Thymus (tissue), 11 donors: ENCODE data around the gene ANGPT4. TPM values are rescaled to one million over a fixed set of nuclear protein-coding genes. Genes with fewer than 3 reads are reported as not detected.

Experiments
- DNase-seq, 9 donors: peaks; one replicate each; pipeline ENCODE4 v3.0.0-alpha.2; 2013; ENCODE audit warnings: low spot score in 9 of 9, low read depth in 6 of 9, missing footprints in 1 of 9
- H3K27ac ChIP-seq, 2 donors: one replicate each; pipeline ENCODE4 v1.5.1; 2013; ENCODE audit warnings: control low read depth in 1 of 2, low read depth in 1 of 2, low read length in 1 of 2, mild to moderate bottlenecking in 1 of 2, moderate library complexity in 1 of 2
- H3K27me3 ChIP-seq, 2 donors: one replicate each; pipeline ENCODE4 v1.5.1; 2013; ENCODE audit warnings: low read length in 1 of 2; ENCODE audit not compliant: control insufficient read depth in 2 of 2, insufficient read depth in 1 of 2
- H3K36me3 ChIP-seq, 2 donors: one replicate each; pipeline ENCODE4 v1.5.1; 2013; ENCODE audit warnings: low read length in 1 of 2, mild to moderate bottlenecking in 1 of 2, moderate library complexity in 1 of 2; ENCODE audit not compliant: control insufficient read depth in 2 of 2, insufficient read depth in 2 of 2
- H3K4me1 ChIP-seq, 2 donors: one replicate each; pipeline ENCODE4 v1.5.1; 2013; ENCODE audit warnings: low read length in 2 of 2; ENCODE audit not compliant: control insufficient read depth in 2 of 2, insufficient read depth in 2 of 2
- H3K4me3 ChIP-seq, 2 donors: one replicate each; pipeline ENCODE4 v1.5.1; 2013; ENCODE audit warnings: low read length in 2 of 2, control low read depth in 1 of 2, mild to moderate bottlenecking in 1 of 2
- H3K9me3 ChIP-seq, 2 donors: one replicate each; pipeline ENCODE4 v1.5.1; 2013; ENCODE audit warnings: low read length in 1 of 2, mild to moderate bottlenecking in 1 of 2; ENCODE audit not compliant: control insufficient read depth in 2 of 2, insufficient read depth in 1 of 2
- WGBS: extraction: QIAGEN DNeasy Blood & Tissue Kit; methylation state at CpG from one replicate; pipeline ENCODE4 v1.1.7; 2013; 5-methylcytosine and 5-hydroxymethylcytosine counted together
- polyA plus RNA-seq: library from polyadenylated mRNA; stranded (reverse); fragments of 200-250 nt; gene quantifications from one replicate; pipeline ENCODE4 v1.2.3, GENCODE V29; 2013
- total RNA-seq: library from RNA; stranded (reverse); fragments of 120-200 nt; gene quantifications from one replicate; pipeline ENCODE4 v1.2.4, GENCODE V29; 2013
- donor health status: healthy.

Gene ANGPT4
- total and polyA plus RNA-seq, 2 donors: under 0.01 to 0.34 TPM

GRCh38 chr20:944774-945410, 28.8 kb upstream of the ANGPT4 start:
- Histone ChIP-seq H3K4me1 (no peaks in the 10 kb centered on the region), H3K27me3 (peaks cover 0 to 7% of the 10 kb centered on the region in 2 donors), H3K36me3 (no peaks in the 10 kb centered on the region), H3K27ac (no peak overlapping the region), H3K4me3 (no peak overlapping the region), H3K9me3 (no peaks in the 10 kb centered on the region)
- 86% methylated on average over 13 of the region's 13 CpGs for WGBS
- DNase-seq: no peak

- no peak overlapping the region for H3K4me3 ChIP-seq
- no peaks in the 10 kb centered on the region for H3K9me3 ChIP-seq
- no peaks in the 10 kb centered on the region for H3K4me1 ChIP-seq
- 88% methylated on average over 9 of the region's 9 CpGs for WGBS
- no peaks in the 10 kb centered on the region for H3K36me3 ChIP-seq
- H3K27me3 ChIP-seq: peaks cover 0 to 7% of the 10 kb centered on the region in 2 donors
- H3K27ac ChIP-seq: no peak overlapping the region
- DNase-seq: no peak
These were observed 28.0 kb upstream of the ANGPT4 start for GRCh38 chr20:944148-944547.

- H3K36me3 ChIP-seq: no peaks in the 10 kb centered on the region
- no peak overlapping the region for H3K4me3 ChIP-seq
- no peaks in the 10 kb centered on the region for H3K4me1 ChIP-seq
- peaks cover 0 to 7% of the 10 kb centered on the region in 2 donors for H3K27me3 ChIP-seq
- WGBS: 86% methylated on average over 7 of the region's 7 CpGs
- no peak for DNase-seq
- no peak overlapping the region for H3K27ac ChIP-seq
- no peaks in the 10 kb centered on the region for H3K9me3 ChIP-seq
These were observed 26.5 kb upstream of the ANGPT4 start for GRCh38 chr20:942611-943010.

- 80% methylated on average over 5 of the region's 5 CpGs for WGBS
- Histone ChIP-seq H3K27me3 (peaks cover 0 to 3% of the 10 kb centered on the region in 2 donors), H3K27ac (no peak overlapping the region), H3K4me1 (no peaks in the 10 kb centered on the region), H3K36me3 (no peaks in the 10 kb centered on the region), H3K9me3 (no peaks in the 10 kb centered on the region), H3K4me3 (no peak overlapping the region)
- no peak for DNase-seq
These were observed 24.8 kb upstream of the ANGPT4 start for GRCh38 chr20:940926-941325.

GRCh38 chr20:939606-940005, 23.5 kb upstream of the ANGPT4 start:
- Histone ChIP-seq H3K36me3 (no peaks in the 10 kb centered on the region), H3K9me3 (no peaks in the 10 kb centered on the region), H3K4me3 (no peak overlapping the region), H3K4me1 (no peaks in the 10 kb centered on the region), H3K27me3 (no peaks in the 10 kb centered on the region), H3K27ac (no peak overlapping the region)
- no peak for DNase-seq
- WGBS: 97% methylated on average over 5 of the region's 5 CpGs

- no peaks in the 10 kb centered on the region for H3K36me3 ChIP-seq
- H3K27me3 ChIP-seq: no peaks in the 10 kb centered on the region
- H3K4me1 ChIP-seq: no peaks in the 10 kb centered on the region
- 83% methylated on average over 9 of the region's 9 CpGs for WGBS
- no peak for DNase-seq
- peaks cover 4% of the 10 kb centered on the region in 2 donors for H3K9me3 ChIP-seq
- no peak overlapping the region for H3K4me3 ChIP-seq
- no peak overlapping the region for H3K27ac ChIP-seq
These were observed 18.2 kb upstream of the ANGPT4 start for GRCh38 chr20:934186-934840.

- no peaks in the 10 kb centered on the region for H3K27me3 ChIP-seq
- H3K27ac ChIP-seq: no peak overlapping the region
- H3K9me3 ChIP-seq: peaks cover 4% of the 10 kb centered on the region in 2 donors
- no peaks in the 10 kb centered on the region for H3K36me3 ChIP-seq
- no peaks in the 10 kb centered on the region for H3K4me1 ChIP-seq
- WGBS: 89% methylated on average over 2 of the region's 2 CpGs
- no peak for DNase-seq
- no peak overlapping the region for H3K4me3 ChIP-seq
These were observed 16.9 kb upstream of the ANGPT4 start for GRCh38 chr20:933029-933428.

- H3K9me3 ChIP-seq: peaks cover 4% of the 10 kb centered on the region in 2 donors
- 77% methylated on average over 1 of the region's 1 CpG for WGBS
- H3K36me3 ChIP-seq: no peaks in the 10 kb centered on the region
- H3K4me1 ChIP-seq: no peaks in the 10 kb centered on the region
- no peaks in the 10 kb centered on the region for H3K27me3 ChIP-seq
- H3K27ac ChIP-seq: no peak overlapping the region
- no peak for DNase-seq
- H3K4me3 ChIP-seq: no peak overlapping the region
These were observed 15.3 kb upstream of the ANGPT4 start for GRCh38 chr20:931401-931800.

- 91% methylated on average over 6 of the region's 6 CpGs for WGBS
- Histone ChIP-seq H3K27ac (no peak overlapping the region), H3K27me3 (no peaks in the 10 kb centered on the region), H3K9me3 (no peaks in the 10 kb centered on the region), H3K36me3 (no peaks in the 10 kb centered on the region), H3K4me3 (no peak overlapping the region), H3K4me1 (no peaks in the 10 kb centered on the region)
- no peak for DNase-seq
These were observed 10.5 kb upstream of the ANGPT4 start for GRCh38 chr20:926670-927069.
